SK-N-SH (cell line): Measurements from ENCODE around the gene GPR101.

Source experiments
- EZH2phosphoT487 ChIP-seq: fragments of 200-600 bp; sonication (generic); IDR thresholded peaks from 2 replicates; pipeline ENCODE4 v1.6.1; 2017; ENCODE audit warnings: low read depth, mixed run types, mild to moderate bottlenecking, antibody characterized with exemption, moderate library complexity, borderline replicate concordance
- FOXM1 ChIP-seq: IDR thresholded peaks from 2 replicates; pipeline ENCODE4 v1.4.0; 2012; ENCODE audit warnings: low read depth, mild to moderate bottlenecking
- JUND ChIP-seq: IDR thresholded peaks from 2 replicates; pipeline ENCODE4 v1.4.0; 2012
- MXI1 ChIP-seq: IDR thresholded peaks from 2 replicates; pipeline ENCODE4 v1.6.1; 2012; ENCODE audit warnings: mild to moderate bottlenecking, low read depth, low read length, improper control_type of control experiment
- RXRA ChIP-seq: IDR thresholded peaks from 2 replicates; pipeline ENCODE4 v1.4.0; 2012; ENCODE audit warnings: low read depth, mild to moderate bottlenecking, borderline replicate concordance
- TAF1 ChIP-seq: IDR thresholded peaks from 2 replicates; pipeline ENCODE4 v1.6.1; 2012; ENCODE audit warnings: low read depth, mild to moderate bottlenecking, low read length, moderate library complexity, borderline replicate concordance
- TF ChIP-seq, protein P1 (sequence below): IDR thresholded peaks from 2 replicates; pipeline ENCODE4 v1.4.0; 2012; ENCODE audit warnings: low read depth
- TF ChIP-seq, protein P2 (sequence below): fragments of 200-600 bp; sonication (generic); IDR thresholded peaks from 2 replicates; pipeline ENCODE4 v1.6.1; 2017; ENCODE audit warnings: antibody characterized with exemption, mild to moderate bottlenecking, moderate library complexity

GRCh38 chrX:137043736-137044135 lies 9.9 kb upstream of the GPR101 start:
- TF ChIP-seq, protein P1, sequence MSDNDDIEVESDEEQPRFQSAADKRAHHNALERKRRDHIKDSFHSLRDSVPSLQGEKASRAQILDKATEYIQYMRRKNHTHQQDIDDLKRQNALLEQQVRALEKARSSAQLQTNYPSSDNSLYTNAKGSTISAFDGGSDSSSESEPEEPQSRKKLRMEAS: no peak
- no peak for TF ChIP-seq TAF1
- TF ChIP-seq MXI1: no peak
- TF ChIP-seq, protein P2, sequence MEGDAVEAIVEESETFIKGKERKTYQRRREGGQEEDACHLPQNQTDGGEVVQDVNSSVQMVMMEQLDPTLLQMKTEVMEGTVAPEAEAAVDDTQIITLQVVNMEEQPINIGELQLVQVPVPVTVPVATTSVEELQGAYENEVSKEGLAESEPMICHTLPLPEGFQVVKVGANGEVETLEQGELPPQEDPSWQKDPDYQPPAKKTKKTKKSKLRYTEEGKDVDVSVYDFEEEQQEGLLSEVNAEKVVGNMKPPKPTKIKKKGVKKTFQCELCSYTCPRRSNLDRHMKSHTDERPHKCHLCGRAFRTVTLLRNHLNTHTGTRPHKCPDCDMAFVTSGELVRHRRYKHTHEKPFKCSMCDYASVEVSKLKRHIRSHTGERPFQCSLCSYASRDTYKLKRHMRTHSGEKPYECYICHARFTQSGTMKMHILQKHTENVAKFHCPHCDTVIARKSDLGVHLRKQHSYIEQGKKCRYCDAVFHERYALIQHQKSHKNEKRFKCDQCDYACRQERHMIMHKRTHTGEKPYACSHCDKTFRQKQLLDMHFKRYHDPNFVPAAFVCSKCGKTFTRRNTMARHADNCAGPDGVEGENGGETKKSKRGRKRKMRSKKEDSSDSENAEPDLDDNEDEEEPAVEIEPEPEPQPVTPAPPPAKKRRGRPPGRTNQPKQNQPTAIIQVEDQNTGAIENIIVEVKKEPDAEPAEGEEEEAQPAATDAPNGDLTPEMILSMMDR: no peak
- no peak for TF ChIP-seq EZH2phosphoT487
- no peak for TF ChIP-seq FOXM1
- TF ChIP-seq JUND: no peak
- no peak for TF ChIP-seq RXRA
